ENCODE data around the gene CDC5L.

DNA sequence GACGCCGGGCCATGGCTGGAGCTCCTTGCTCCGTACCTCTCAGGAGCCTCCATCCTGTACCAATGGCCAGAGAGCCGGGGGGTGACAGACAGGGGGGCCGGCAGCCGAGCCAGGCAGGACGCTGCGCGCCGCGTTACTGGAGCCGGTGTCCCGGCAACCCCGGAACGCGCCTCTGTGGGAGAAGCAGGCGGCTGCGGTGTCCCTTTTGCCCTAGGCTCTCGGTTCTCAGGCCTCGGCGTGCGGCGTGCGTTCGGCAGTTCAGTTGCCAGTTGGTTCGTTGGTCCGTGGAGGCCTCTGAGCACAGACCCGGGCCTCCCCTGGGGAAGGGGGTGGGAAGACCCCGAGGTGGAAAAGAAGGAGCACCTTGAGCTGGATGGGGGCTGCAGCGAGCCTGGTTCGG, 45.0 kb upstream of the CDC5L start, which contains the start of gene SPATS1:
- no peak for TF ChIP-seq EZH2phosphoT487 (conservative IDR thresholded peaks at IDR 0.05; ENCODE audit: low read length)
- TF ChIP-seq, protein P1, sequence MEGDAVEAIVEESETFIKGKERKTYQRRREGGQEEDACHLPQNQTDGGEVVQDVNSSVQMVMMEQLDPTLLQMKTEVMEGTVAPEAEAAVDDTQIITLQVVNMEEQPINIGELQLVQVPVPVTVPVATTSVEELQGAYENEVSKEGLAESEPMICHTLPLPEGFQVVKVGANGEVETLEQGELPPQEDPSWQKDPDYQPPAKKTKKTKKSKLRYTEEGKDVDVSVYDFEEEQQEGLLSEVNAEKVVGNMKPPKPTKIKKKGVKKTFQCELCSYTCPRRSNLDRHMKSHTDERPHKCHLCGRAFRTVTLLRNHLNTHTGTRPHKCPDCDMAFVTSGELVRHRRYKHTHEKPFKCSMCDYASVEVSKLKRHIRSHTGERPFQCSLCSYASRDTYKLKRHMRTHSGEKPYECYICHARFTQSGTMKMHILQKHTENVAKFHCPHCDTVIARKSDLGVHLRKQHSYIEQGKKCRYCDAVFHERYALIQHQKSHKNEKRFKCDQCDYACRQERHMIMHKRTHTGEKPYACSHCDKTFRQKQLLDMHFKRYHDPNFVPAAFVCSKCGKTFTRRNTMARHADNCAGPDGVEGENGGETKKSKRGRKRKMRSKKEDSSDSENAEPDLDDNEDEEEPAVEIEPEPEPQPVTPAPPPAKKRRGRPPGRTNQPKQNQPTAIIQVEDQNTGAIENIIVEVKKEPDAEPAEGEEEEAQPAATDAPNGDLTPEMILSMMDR (IDR thresholded peaks at IDR 0.05; ENCODE audit: insufficient read depth, low read length, poor library complexity, severe bottlenecking) = no peak
